ENCODE data around the gene DLEU7. TPM values are rescaled to one million over a fixed set of nuclear protein-coding genes. Genes with fewer than 3 reads are reported as not detected.

The DLEU7 gene
- total and polyA plus RNA-seq, 2 of the 8 experiments (the other 6 are each of a cell fraction or from before 2014, with no cell fraction given) = 4.9 to 5.2 TPM

GRCh38 chr13:50800091-50800739, 43.3 kb downstream of the DLEU7 start:
- no peak overlapping the region for H2BK5ac ChIP-seq (ENCODE audit: low read depth, low read length)
- H3K9ac ChIP-seq (replicated peaks in 1 of 4; ENCODE audit: extremely low read depth in 1 of 4, low read depth in 3 of 4, low read length in 3 of 4) = no peak overlapping the region
- no peak overlapping the region for H4K5ac ChIP-seq (ENCODE audit: insufficient read length, low read depth, low read length)
- H3K18ac ChIP-seq (ENCODE audit: extremely low read depth, low read length) = no peak overlapping the region
- H2AK5ac ChIP-seq (ENCODE audit: low read depth, low read length) = no peak overlapping the region
- H3K27ac ChIP-seq (ENCODE audit: low read depth, low read length) = no peak overlapping the region
- no peak overlapping the region for H2BK15ac ChIP-seq (ENCODE audit: low read length)
- FAIRE-seq = no peak
- no peak overlapping the region for H2AFZ ChIP-seq (ENCODE audit: low read length)
- no peaks in the 10 kb centered on the region for H3K36me3 ChIP-seq (ENCODE audit: control insufficient read depth in 2 of 4, insufficient read depth in 4 of 4, low read length in 3 of 4)
- no peaks in the 10 kb centered on the region for H3K23me2 ChIP-seq (ENCODE audit: low read depth, low read length)
- H3K4me3 ChIP-seq (ENCODE audit: extremely low read depth in 1 of 4, insufficient read depth in 2 of 4, low read depth in 3 of 4, low read length in 4 of 4) = no peak overlapping the region
- H2BK12ac ChIP-seq (ENCODE audit: low read depth, low read length) = no peak overlapping the region
- H4K91ac ChIP-seq (replicated peaks; ENCODE audit: insufficient read length, low read length) = no peak overlapping the region
- H3K79me1 ChIP-seq (ENCODE audit: low read depth, low read length) = no peaks in the 10 kb centered on the region
- H3K4me2 ChIP-seq (ENCODE audit: insufficient read depth in 1 of 2, low read depth in 2 of 2, low read length in 2 of 2) = no peak overlapping the region
- no peak overlapping the region for H3K23ac ChIP-seq (ENCODE audit: insufficient read length)
- H2BK20ac ChIP-seq (ENCODE audit: low read length) = no peak overlapping the region
- no peak overlapping the region for H4K8ac ChIP-seq (ENCODE audit: extremely low read depth, insufficient read depth, low read length)
- no peaks in the 10 kb centered on the region for H3K79me2 ChIP-seq (ENCODE audit: control insufficient read depth in 1 of 2, insufficient read depth in 2 of 2, low read length in 2 of 2)
- H3K4me1 ChIP-seq (replicated peaks in 1 of 4; ENCODE audit: control insufficient read depth in 3 of 4, insufficient read depth in 4 of 4, low read length in 3 of 4) = peaks cover 0 to 7% (median 4%) of the 10 kb centered on the region in 4 experiments; a peak in 4 of 7 replicates
- CTCF ChIA-PET (ENCODE audit: partially characterized antibody) = interaction anchor here (0.8 to 2.0 kb wide), 29 partner anchors 8 to 824 kb away, joined by 3 to 11 read pairs (median 4); no protein-coding TSS in a partner anchor
- no peaks in the 10 kb centered on the region for H3K9me3 ChIP-seq (ENCODE audit: insufficient read depth in 2 of 2, low read depth in 1 of 2, low read length in 1 of 2)
- H3K56ac ChIP-seq (replicated peaks; ENCODE audit: insufficient read length, low read depth, low read length) = no peak overlapping the region
- H3K27me3 ChIP-seq (replicated peaks in 1 of 4; ENCODE audit: control insufficient read depth in 3 of 4, extremely low read depth in 1 of 4, insufficient read depth in 3 of 4, low read length in 3 of 4) = no peaks in the 10 kb centered on the region
- H2BK120ac ChIP-seq (replicated peaks; ENCODE audit: low read depth, low read length) = no peak overlapping the region
- peaks cover 0 to 1% of the 10 kb centered on the region in 2 experiments for H4K20me1 ChIP-seq (replicated peaks in 1 of 2; ENCODE audit: control insufficient read depth in 1 of 2, insufficient read depth in 2 of 2, low read length in 2 of 2)
- no peak for DNase-seq (ENCODE audit: low read depth in 1 of 2, low spot score in 2 of 2)
- WGBS, 2 experiments (ENCODE audit: extremely low coverage in 1 of 2, insufficient coverage in 1 of 2, insufficient read length in 1 of 2, insufficient replicate concordance in 2 of 2, low coverage in 1 of 2, low lambda C conversion rate in 2 of 2, missing lambda C conversion rate in 1 of 2) = 80% methylated on average over 6 of the region's 6 CpGs; no CpG with 5 or more reads in 1 of the 2 experiments
- no peak overlapping the region for H3K4ac ChIP-seq (replicated peaks; ENCODE audit: insufficient read length, low read depth, low read length)
- POLR2A ChIA-PET (ENCODE audit: partially characterized antibody) = no interaction called here
- H3K14ac ChIP-seq (ENCODE audit: insufficient read length) = no peak overlapping the region
- TF ChIP-seq CTCF (IDR thresholded peaks at IDR 0.05; ENCODE audit: control extremely low read depth in 1 of 3, insufficient read depth in 1 of 3, low read depth in 1 of 3, low read length in 3 of 3) (no peak), TAF7 (optimal IDR thresholded peaks at IDR 0.05; ENCODE audit: borderline replicate concordance, low read depth, low read length) (no peak), SRF (IDR thresholded peaks at IDR 0.05; ENCODE audit: low read depth, low read length) (no peak), POU5F1 (IDR thresholded peaks at IDR 0.05; ENCODE audit: low read depth, low read length) (no peak), HDAC2 (IDR thresholded peaks at IDR 0.05; ENCODE audit: borderline replicate concordance in 1 of 2, low read depth in 2 of 2, low read length in 2 of 2) (no peak), ASH2L (IDR thresholded peaks at IDR 0.05; ENCODE audit: low read length) (no peak), NRF1 (IDR thresholded peaks at IDR 0.05; ENCODE audit: low read depth, low read length) (no peak), HDAC6 (IDR thresholded peaks at IDR 0.05; ENCODE audit: low read depth, low read length) (no peak), RXRA (IDR thresholded peaks at IDR 0.05; ENCODE audit: insufficient read depth, low read depth, low read length) (no peak)
- TF ChIP-seq, protein P1, sequence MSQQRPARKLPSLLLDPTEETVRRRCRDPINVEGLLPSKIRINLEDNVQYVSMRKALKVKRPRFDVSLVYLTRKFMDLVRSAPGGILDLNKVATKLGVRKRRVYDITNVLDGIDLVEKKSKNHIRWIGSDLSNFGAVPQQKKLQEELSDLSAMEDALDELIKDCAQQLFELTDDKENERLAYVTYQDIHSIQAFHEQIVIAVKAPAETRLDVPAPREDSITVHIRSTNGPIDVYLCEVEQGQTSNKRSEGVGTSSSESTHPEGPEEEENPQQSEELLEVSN (IDR thresholded peaks at IDR 0.05) = no peak

All from H1 (cell line).